Measurements from ENCODE around the gene G2E3. TPM values are rescaled to one million over a fixed set of nuclear protein-coding genes. Genes with fewer than 3 reads are reported as not detected.

G2E3 gene, protein sequence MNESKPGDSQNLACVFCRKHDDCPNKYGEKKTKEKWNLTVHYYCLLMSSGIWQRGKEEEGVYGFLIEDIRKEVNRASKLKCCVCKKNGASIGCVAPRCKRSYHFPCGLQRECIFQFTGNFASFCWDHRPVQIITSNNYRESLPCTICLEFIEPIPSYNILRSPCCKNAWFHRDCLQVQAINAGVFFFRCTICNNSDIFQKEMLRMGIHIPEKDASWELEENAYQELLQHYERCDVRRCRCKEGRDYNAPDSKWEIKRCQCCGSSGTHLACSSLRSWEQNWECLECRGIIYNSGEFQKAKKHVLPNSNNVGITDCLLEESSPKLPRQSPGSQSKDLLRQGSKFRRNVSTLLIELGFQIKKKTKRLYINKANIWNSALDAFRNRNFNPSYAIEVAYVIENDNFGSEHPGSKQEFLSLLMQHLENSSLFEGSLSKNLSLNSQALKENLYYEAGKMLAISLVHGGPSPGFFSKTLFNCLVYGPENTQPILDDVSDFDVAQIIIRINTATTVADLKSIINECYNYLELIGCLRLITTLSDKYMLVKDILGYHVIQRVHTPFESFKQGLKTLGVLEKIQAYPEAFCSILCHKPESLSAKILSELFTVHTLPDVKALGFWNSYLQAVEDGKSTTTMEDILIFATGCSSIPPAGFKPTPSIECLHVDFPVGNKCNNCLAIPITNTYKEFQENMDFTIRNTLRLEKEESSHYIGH
- total RNA-seq (10 to 100 TPM; 25.0 to 29.7 (median 28.6) TPM), polyA plus RNA-seq (10 to 100 TPM; 12.6 to 18.9 TPM), total RNA-seq (38.6 reads per million, percentile 65 among the genes with 10 or more reads in this experiment)

GRCh38 chr14:30558675-30559555, at the start of gene G2E3:
G2E3 (plus strand) TSS chr14:30559158; CDS start chr14:30581080, 21,922 bp downstream.
- Histone ChIP-seq H3K9me3 (ENCODE audit: control insufficient read depth in 2 of 3, low read length in 3 of 3) (no peaks in the 10 kb centered on the region), H3K27ac (ENCODE audit: low read depth, low read length) (peak within 1 kb of the TSS; percentile 77), H3K36me3 (ENCODE audit: control insufficient read depth in 2 of 3, insufficient read depth in 3 of 3, low read length in 3 of 3) (peaks cover 0 to 6% (median 0%) of the 10 kb centered on the region in 3 experiments), H3K4me3 (ENCODE audit: low read length) (peak within 1 kb of the TSS; percentile 76), H3K27me3 (ENCODE audit: control insufficient read depth in 2 of 2, insufficient read depth in 2 of 2, low read length in 2 of 2) (no peaks in the 10 kb centered on the region), H3K4me1 (ENCODE audit: control insufficient read depth in 2 of 2, insufficient read depth in 2 of 2, low read length in 2 of 2) (peaks cover 5 to 12% of the 10 kb centered on the region in 2 donors)
- Mint-ChIP-seq H3K36me3 (peaks cover 0 to 21% (median 18%) of the 10 kb centered on the region in 5 donors), H3K9me3 (peaks cover 0 to 3% (median 0%) of the 10 kb centered on the region in 11 donors), H3K27ac (peak within 1 kb of the TSS; percentile 93 to 100 (median 98)), H3K4me1 (peaks cover 24 to 43% (median 28%) of the 10 kb centered on the region in 7 donors), H3K27me3 (peaks cover 0 to 4% (median 0%) of the 10 kb centered on the region in 5 donors), H3K4me3 (peak within 1 kb of the TSS; percentile 97 to 100 (median 99))
- POLR2A ChIA-PET = interaction anchor here (0.9 to 4.9 kb wide), 4 partner anchors 11 to 468 kb away, joined by 3 to 17 read pairs (median 4); partner anchors contain the start of gene SCFD1
- ATAC-seq (peak; percentile 100), DNase-seq (peak; percentile 75 to 91 (median 85))
- intact Hi-C loops (cut with micrococcal nuclease) = loop anchor here (1.0 to 10.0 kb wide), 19 partner anchors 8 to 1644 kb away; partner anchors contain the start of genes ARHGAP5 (in 2 of the 2), DTD2 (in 2 of the 2), HEATR5A (in 2 of the 2) and RNU6-8 (in 2 of the 2)
- CTCF ChIA-PET = interaction anchor here (0.8 kb wide), 1 partner anchor 11 kb away, joined by 3 read pairs; no protein-coding TSS in a partner anchor

- Mint-ChIP-seq H3K36me3 (no peaks in the 10 kb centered on the region), H3K27me3 (peaks cover 0 to 11% (median 9%) of the 10 kb centered on the region in 5 donors), H3K4me3 (no peak overlapping the region), H3K4me1 (peaks cover 2 to 15% (median 11%) of the 10 kb centered on the region in 7 donors), H3K27ac (no peak overlapping the region), H3K9me3 (peaks cover 0 to 2% (median 0%) of the 10 kb centered on the region in 11 donors)
- intact Hi-C loops (cut with micrococcal nuclease) = no loop called here
- DNase-seq = no peak
- Histone ChIP-seq H3K27me3 (ENCODE audit: control insufficient read depth in 2 of 2, insufficient read depth in 2 of 2, low read length in 2 of 2) (no peaks in the 10 kb centered on the region), H3K36me3 (ENCODE audit: control insufficient read depth in 2 of 3, insufficient read depth in 3 of 3, low read length in 3 of 3) (no peaks in the 10 kb centered on the region), H3K27ac (ENCODE audit: low read depth, low read length) (no peak overlapping the region), H3K4me1 (ENCODE audit: control insufficient read depth in 2 of 2, insufficient read depth in 2 of 2, low read length in 2 of 2) (peaks cover 4 to 7% of the 10 kb centered on the region in 2 donors), H3K9me3 (ENCODE audit: control insufficient read depth in 2 of 3, low read length in 3 of 3) (no peaks in the 10 kb centered on the region), H3K4me3 (ENCODE audit: low read length) (no peak overlapping the region)
- POLR2A ChIA-PET = no interaction called here
- no peak for ATAC-seq
- CTCF ChIA-PET = no interaction called here
These were observed 41.2 kb upstream of the G2E3 start for GRCh38 chr14:30517737-30518136.

DNA sequence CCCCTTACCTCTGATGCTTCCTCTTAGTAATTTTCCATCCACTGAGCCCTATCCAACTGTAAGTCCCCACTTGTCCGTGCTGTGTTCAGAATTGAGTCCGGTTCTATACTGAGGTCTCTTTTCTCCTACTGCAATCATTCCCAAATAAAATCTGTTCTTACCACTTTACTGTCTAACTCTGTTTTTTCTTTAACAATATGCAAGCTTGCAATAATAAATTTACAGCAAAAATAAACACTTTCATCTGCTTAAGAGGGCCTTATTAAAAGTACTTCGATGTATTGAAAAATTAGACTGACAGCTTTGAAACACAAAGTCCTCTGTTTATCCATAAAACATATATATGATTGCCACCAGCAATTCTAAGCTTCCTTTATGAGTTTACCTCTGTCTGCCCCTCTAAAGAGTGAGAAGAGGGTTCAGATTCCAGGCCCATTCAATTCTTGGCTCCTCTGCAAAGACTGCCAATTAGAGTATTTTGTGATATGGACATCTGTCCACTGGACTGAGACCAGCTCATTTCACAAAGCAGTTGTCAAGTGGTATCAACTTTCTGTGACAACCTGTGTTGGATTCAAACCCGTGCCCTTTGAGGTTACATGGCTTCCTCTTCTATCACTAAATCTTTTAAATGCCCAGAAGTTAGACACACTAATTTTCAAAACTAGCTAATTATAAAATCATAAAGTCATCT, 39.9 kb upstream of the G2E3 start:
- Mint-ChIP-seq H3K36me3 (no peaks in the 10 kb centered on the region), H3K27ac (no peak overlapping the region), H3K4me1 (peaks cover 2 to 17% (median 11%) of the 10 kb centered on the region in 7 donors), H3K4me3 (no peak overlapping the region), H3K27me3 (peaks cover 0 to 8% (median 2%) of the 10 kb centered on the region in 5 donors), H3K9me3 (peaks cover 0 to 1% (median 0%) of the 10 kb centered on the region in 11 donors)
- Histone ChIP-seq H3K27ac (ENCODE audit: low read depth, low read length) (no peak overlapping the region), H3K27me3 (ENCODE audit: control insufficient read depth in 2 of 2, insufficient read depth in 2 of 2, low read length in 2 of 2) (no peaks in the 10 kb centered on the region), H3K9me3 (ENCODE audit: control insufficient read depth in 2 of 3, low read length in 3 of 3) (no peaks in the 10 kb centered on the region), H3K4me3 (ENCODE audit: low read length) (no peak overlapping the region), H3K4me1 (ENCODE audit: control insufficient read depth in 2 of 2, insufficient read depth in 2 of 2, low read length in 2 of 2) (peaks cover 4 to 7% of the 10 kb centered on the region in 2 donors), H3K36me3 (ENCODE audit: control insufficient read depth in 2 of 3, insufficient read depth in 3 of 3, low read length in 3 of 3) (no peaks in the 10 kb centered on the region)
- ATAC-seq (no peak), DNase-seq (no peak)
- POLR2A ChIA-PET = no interaction called here
- CTCF ChIA-PET = interaction anchor here (1.2 kb wide), 1 partner anchor 41 kb away, joined by 5 read pairs; no protein-coding TSS in a partner anchor
- intact Hi-C loops (cut with micrococcal nuclease) = no loop called here

DNA sequence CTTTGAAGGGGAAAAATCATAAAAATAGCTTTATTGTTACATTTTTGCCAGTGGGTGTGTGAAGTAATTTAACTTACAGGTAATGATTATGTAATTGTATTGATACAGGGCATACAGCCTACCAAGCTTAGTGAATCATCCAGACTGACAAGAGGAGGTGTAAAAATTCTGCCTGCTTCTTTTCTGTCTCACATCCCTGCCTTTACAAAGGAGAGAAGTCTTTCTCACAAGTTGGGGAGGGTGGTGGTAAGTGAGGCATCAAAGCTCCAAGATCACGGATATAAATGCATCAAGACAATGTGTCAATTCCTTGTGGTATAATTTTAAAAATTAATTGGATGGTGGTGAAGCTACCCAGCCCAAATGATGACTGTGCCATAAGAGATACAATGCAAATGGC, 39.0 kb upstream of the G2E3 start:
- ChIA-PET CTCF (interaction anchor here (0.7 to 1.2 kb wide), 2 partner anchors 27 to 40 kb away, joined by 3 to 5 read pairs; no protein-coding TSS in a partner anchor), POLR2A (no interaction called here)
- H3K4me1 ChIP-seq (ENCODE audit: control insufficient read depth in 2 of 2, insufficient read depth in 2 of 2, low read length in 2 of 2) = peaks cover 4 to 7% of the 10 kb centered on the region in 2 donors
- no peak overlapping the region for H3K27ac Mint-ChIP-seq
- H3K36me3 ChIP-seq (ENCODE audit: control insufficient read depth in 2 of 3, insufficient read depth in 3 of 3, low read length in 3 of 3) = no peaks in the 10 kb centered on the region
- peaks cover 2 to 17% (median 11%) of the 10 kb centered on the region in 7 donors for H3K4me1 Mint-ChIP-seq
- no peak for DNase-seq
- no peak overlapping the region for H3K4me3 Mint-ChIP-seq
- no peaks in the 10 kb centered on the region for H3K27me3 ChIP-seq (ENCODE audit: control insufficient read depth in 2 of 2, insufficient read depth in 2 of 2, low read length in 2 of 2)
- H3K27ac ChIP-seq (ENCODE audit: low read depth, low read length) = no peak overlapping the region
- no peaks in the 10 kb centered on the region for H3K9me3 ChIP-seq (ENCODE audit: control insufficient read depth in 2 of 3, low read length in 3 of 3)
- H3K36me3 Mint-ChIP-seq = no peaks in the 10 kb centered on the region
- no peak overlapping the region for H3K4me3 ChIP-seq (ENCODE audit: low read length)
- intact Hi-C loops (cut with micrococcal nuclease) = loop anchor here (5.0 to 10.0 kb wide), 3 partner anchors 965 to 1768 kb away; no protein-coding TSS in a partner anchor
- H3K27me3 Mint-ChIP-seq = peaks cover 0 to 6% (median 0%) of the 10 kb centered on the region in 5 donors
- H3K9me3 Mint-ChIP-seq = no peaks in the 10 kb centered on the region
- no peak for ATAC-seq

GRCh38 chr14:30520536-30520935, 38.4 kb upstream of the G2E3 start:
- POLR2A ChIA-PET = no interaction called here
- Histone ChIP-seq H3K9me3 (ENCODE audit: control insufficient read depth in 2 of 3, low read length in 3 of 3) (no peaks in the 10 kb centered on the region), H3K4me1 (ENCODE audit: control insufficient read depth in 2 of 2, insufficient read depth in 2 of 2, low read length in 2 of 2) (peaks cover 4 to 7% of the 10 kb centered on the region in 2 donors), H3K4me3 (ENCODE audit: low read length) (no peak overlapping the region), H3K27ac (ENCODE audit: low read depth, low read length) (no peak overlapping the region), H3K36me3 (ENCODE audit: control insufficient read depth in 2 of 3, insufficient read depth in 3 of 3, low read length in 3 of 3) (no peaks in the 10 kb centered on the region), H3K27me3 (ENCODE audit: control insufficient read depth in 2 of 2, insufficient read depth in 2 of 2, low read length in 2 of 2) (no peaks in the 10 kb centered on the region)
- no peaks in the 10 kb centered on the region for H3K36me3 Mint-ChIP-seq
- no peaks in the 10 kb centered on the region for H3K9me3 Mint-ChIP-seq
- H3K4me3 Mint-ChIP-seq = no peak overlapping the region
- no peak overlapping the region for H3K27ac Mint-ChIP-seq
- peaks cover 2 to 17% (median 11%) of the 10 kb centered on the region in 7 donors for H3K4me1 Mint-ChIP-seq
- ATAC-seq (no peak), DNase-seq (no peak)
- peaks cover 0 to 4% (median 0%) of the 10 kb centered on the region in 5 donors for H3K27me3 Mint-ChIP-seq
- intact Hi-C loops (cut with micrococcal nuclease) = loop anchor here (5.0 to 10.0 kb wide), 3 partner anchors 966 to 1768 kb away; no protein-coding TSS in a partner anchor
- CTCF ChIA-PET = interaction anchor here (0.7 kb wide), 1 partner anchor 145 kb away, joined by 3 read pairs; no protein-coding TSS in a partner anchor

All from naive thymus-derived CD4-positive, alpha-beta T cell (primary cell).